Activated effector memory CD4-positive, alpha-beta T cell treated with anti-CD3 and anti-CD28 coated beads, Interleukin-2, amount 50 U/mL, for 16 hours (primary cell): ENCODE results near the gene TICAM1.
A peak's percentile ranks its signal among the peaks of the same experiment; 100 is the strongest.
"Not testable (repeated sequence)": the region's sequence is repeated elsewhere in the genome, so short reads cannot be mapped to it uniquely, and the experiment has no call there.

ENCODE experiments used
- DNase-seq: peaks from one replicate; pipeline ENCODE4 v3.0.0-alpha.2; 2020

The TICAM1 gene

DNA sequence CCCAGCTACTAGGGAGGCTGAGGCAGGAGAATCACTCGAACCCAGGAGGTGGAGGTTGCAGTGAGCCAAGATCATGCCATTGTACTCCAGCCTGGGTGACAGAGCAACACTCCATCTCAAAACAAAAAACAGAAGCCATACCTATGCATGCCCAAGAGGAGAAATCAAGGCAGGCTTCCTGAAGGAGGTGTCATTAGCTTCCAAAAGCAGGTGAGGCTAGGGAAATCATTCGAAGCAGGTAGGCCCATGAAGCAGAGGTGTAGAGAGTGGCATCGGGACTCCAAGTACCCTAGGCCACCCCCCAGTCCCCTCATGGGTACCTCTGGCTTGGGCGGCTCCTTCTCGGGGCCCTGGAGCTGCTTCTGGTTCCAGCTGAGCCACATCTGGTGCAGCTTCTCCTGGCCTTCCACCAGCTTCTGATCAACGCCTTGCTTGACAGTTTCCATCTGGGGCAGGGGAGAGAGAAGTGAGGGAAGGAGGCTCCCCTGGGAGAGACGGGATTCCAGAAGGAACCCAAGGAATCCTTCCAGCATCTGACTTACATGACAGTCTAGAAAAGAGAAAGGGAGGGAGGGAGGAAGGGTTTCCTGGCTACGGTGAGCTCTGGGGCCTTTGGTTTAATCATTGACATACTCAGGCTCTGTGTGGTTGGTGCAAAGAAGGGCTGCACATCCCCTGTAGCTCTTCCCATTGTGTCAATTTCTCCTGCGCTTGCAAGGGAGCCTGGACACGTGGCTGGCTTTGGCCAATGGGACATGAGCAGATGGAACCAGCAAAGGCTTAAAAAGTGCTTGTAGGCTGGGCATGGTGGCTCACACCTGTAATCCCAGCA lies 13.1 kb upstream of the TICAM1 start:
- DNase-seq = no peak

DNA sequence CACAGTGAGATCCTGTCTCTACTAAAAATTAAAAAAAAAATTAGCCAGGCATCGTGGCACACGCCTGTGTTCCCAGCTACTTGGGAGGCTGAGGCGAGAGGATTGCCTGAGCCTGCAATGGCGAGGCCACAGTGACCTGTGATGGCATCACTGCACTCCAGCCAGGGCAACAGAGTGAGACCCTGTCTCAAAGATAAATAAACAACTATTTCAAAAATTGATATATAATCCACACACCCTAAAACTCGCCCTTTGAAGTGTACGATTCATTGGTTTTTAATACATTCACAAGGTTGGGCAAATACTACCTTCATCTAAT lies 12.1 kb upstream of the TICAM1 start:
- no peak for DNase-seq

DNA sequence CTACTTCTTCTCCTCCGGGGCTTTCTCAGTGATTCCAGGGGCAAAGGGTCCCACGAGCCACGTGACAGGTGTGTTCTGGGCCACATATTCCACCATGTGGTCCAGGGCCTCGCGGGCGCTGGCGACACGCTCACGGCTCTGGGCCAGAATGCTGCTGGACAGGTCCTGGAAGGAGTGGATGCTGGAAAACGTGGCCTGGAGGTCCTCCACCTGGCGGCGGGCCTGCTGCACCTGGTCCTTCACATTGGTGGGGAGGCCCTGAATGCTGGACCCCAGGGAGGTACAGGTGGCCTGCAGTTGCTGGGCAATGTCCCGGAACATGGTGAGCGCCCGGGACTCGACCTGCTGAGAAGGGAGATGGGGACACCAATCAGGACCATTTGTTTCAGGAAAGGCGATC lies 7.7 kb upstream of the TICAM1 start:
- no peak for DNase-seq

DNA sequence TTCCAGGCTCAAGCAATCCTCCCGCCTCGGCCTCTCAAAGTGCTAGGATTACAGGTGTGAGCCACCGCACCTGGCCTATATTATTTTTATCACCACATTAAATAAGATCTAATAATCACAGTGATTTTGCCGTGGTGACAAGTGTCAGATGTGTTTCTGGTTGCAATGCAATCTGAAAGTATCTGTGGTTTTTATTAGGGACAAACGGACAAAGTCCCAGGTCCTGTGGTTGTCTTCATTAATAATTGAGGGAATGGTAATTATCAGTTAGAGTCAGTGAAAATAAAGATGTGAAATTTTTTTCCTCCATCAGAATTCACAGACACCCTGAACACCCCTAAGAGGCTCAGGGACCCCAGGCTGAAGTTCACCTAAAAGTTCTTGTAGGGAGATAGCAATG lies 1.3 kb upstream of the TICAM1 start:
- no peak for DNase-seq

DNA sequence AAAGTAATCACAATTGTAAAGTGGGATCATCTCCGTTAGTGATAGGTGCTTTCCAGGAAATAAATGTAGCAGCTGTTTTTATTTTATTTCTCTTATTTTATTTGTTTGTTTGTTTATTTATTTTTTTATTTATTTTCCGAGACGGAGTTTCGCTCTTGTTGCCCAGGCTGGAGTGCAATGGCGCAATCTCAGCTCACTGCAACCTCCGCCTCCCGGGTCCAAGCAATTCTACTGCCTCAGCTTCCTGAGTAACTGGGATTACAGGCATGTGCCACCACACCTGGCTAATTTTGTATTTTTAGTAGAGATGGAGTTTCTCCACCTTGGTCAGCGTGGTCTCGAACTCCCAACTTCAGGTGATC lies 448 bp upstream of the TICAM1 start:
- DNase-seq = not testable (repeated sequence)

DNA sequence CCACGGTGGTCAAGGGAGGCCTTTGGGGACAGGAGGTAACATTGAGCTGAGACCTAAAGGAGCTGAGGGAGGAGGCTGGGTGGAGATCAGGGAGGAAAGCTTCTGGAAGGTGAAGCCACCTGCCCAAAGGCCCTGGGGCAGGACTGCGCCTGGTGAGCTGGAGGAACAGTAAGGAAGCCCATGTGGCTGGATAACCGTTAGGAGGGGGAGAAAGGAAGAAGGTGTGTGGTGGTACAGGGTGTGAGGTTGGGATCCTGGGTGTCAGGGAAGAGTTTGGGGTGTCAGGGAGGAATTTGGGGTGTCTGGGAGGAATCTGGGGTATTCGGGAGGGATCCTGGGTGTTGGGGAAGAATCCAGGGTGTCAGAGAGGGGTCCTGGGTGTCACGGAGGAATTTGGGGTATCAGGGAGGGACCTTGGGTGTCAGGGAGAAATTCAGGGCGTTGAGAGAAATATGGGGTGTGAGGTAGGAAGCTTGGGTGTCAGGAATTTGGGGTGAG lies 695 bp downstream of the TICAM1 start:
- DNase-seq = no peak

DNA sequence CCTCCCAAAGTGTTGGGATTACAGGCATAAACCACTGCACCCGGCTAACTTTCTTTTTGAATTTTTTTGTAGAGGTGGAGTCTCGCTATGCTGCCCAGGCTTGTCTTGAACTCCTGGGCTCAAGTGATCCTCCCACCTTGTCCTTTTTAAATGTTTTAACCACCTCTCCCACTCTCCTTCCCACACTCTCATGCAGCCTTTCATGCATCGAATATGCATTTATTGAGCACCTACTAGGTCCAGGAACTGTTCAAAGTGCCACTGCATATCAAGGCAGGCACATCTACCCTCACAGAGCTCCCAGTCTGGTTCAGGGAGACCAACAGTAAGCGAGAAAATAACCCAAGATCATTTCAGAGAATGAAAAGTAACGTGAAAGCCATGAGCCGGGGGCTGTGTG lies 1.2 kb downstream of the TICAM1 start:
- no peak for DNase-seq

DNA sequence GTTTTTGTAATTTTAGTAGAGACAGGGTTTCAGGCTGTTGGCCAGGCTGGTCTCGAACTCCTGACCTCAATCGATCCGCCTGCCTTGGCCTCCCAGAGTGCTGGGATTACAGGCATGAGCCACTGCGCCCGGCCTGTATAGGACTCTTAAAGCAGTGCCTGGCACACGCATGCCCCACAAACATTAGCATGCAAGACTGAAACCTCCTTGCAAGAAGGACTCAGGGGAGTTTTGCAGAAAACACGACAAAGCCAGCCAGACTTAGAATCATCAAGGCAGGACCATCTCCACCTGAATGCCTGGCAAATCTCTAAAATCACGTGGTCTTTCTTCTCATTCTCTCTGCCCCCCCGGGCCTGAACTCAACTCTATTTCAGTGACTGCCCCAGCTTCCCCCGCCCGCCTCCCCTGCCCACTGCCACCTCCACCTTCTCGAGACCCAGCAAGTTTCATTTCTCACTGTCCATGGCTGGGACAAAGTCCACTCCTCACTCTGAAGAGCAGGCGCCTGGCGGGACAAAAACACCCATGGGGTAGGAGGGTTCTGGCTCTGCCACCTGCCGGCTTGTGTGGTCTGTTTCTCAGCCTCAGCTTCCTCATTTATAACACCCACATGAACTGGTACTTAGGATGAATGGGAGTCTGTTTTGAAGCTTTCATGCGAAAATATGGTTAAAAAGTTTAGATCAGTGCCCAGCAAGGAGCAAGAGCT lies 2.4 kb downstream of the TICAM1 start:
- DNase-seq = no peak

DNA sequence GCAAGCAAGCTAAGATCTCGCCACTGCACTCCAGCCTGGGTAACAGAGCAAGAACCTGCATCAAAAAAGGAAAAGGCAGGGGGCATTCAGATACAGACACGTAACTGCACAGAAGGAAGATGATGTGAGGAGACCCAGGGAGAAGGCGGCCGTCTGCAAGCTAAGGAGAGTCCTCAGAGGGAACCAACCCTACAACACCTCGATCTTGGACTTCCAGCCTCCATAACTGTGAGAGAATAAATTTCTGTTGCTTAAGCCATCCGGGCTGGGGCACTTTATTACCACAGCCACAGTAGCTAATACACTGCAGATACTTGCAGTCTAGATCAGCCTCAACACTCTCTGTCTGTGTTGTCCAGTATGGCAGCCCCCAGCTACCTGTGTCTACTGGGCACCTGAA lies 7.9 kb downstream of the TICAM1 start:
- DNase-seq = no peak

DNA sequence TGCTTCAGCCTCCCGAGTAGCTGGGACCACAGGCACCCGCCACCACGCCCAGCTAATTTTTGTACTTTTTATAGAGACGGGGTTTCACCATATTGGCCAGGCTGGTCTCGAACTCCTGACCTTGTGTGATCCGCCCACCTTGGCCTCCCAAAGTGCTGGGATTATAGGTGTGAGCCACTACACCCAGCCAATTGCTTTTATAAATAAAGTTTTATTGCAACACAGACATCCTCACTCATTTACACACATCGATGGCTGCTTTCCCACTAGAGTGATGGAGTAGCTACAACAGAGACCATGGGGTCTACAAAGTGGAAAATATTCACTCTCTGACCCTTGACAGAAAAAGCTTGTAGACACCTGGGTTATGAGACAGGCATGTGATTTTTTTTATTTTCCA lies 9.2 kb downstream of the TICAM1 start:
- DNase-seq = not testable (repeated sequence)

DNA sequence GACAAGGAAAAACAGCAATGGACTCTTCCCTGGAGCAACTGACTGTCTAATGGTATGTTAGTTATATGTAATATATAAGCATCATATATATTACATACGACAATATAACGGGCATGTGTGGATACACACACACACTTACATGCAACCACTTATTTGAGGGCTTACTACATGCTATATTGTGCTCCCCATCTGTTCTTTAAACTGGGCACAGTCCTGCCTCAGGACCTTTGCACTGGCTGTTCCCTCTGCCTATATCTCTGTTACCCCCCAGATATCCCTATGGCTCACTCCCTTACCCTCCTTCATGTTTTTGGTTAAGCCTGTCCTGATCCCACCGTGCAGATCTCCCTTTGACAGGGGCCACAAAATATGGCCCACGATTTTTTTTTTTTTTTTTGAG lies 10.2 kb downstream of the TICAM1 start:
- DNase-seq = no peak

DNA sequence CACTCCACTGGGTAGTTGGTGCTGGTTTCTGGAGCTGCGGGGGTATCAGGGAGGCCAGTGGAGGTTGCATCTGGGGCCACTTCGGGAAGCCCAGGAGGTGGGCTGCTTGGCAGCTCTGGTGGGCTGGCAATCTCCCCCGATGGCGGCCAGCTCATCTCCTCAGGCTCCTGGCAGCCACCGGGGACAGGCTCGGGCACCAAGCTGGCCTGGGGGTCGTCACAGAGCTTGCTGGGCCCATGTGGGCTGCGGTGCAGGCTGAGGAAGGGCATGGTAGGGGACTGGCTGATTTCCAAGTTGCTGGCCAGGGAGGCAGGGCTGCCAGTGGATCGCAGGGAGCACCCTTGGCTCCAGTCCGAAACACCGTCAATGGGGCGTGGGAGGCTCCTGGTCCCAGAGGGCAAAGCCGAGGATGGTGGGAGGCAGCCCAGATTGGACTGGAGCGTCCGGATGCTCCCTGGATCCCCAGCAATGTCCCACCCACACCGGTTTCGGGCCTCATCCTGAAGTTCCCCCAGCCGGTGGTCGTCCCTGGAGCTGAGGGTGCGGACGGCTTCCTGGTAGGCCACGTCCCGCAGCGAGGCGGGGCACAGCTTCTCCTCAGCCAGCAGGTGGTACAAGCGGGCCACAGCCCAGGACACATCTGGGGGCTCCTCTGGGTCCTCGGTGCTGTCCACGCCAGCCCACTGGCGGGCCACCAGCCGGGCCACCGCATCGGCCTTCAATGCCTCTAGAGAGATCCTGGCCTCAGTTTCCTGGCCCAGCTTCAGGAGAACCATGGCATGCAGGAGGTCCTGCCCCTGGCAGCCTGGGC lies 13.8 kb downstream of the TICAM1 start:
- no peak for DNase-seq

DNA sequence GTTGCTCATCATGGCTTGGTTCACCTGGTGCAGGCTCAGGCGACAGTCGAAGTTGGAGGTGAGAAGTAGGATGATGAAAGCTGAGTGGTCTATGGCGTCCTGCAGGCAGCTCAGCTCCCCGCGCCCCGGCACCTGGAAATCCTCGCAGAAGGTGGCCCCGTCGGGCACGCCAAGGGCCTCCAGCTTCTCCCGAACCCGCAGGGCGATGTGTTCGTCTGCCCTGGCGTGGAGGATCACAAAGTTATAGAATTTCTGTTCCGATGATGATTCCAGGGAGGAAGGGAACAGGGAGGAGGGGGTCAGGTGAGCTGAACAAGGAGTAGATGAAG lies 14.6 kb downstream of the TICAM1 start:
- DNase-seq = no peak

DNA sequence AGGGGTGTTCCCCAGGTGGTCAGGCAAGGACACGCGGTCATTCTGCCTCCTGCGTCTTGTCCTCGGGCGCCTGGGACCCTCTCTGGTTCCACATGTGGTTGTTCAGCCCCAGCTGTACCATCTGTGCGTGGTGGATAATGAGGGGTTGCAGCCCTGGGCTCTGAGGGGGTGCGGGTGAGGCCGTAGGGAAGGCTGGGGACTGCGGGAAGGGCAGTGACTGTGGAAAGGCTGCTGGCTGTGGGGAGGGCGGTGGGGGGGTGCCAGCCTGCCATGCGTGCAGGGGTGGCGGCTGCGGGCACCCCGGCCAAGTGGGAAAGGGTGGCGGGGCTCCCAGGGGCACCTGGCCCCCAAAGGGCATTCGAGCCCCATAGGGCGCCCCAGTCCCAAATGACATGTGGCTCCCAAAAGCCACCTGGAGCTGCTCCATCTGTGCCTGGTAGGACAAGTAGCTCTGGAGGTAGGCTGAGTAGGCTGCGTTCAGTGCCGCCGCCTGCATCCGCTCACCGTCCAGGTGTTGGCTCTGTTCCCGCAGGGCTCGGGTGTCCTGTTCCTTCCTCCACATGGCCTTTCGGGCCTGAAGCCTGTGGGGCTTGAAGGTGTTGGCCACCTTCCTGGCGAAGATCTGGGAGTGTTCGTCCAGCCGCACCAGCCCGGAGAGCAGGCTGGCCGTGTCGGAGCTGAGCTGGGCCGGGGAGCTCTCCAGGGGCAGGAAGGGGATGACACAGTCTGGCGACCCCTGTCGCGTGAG lies 15.1 kb downstream of the TICAM1 start:
- no peak for DNase-seq

DNA sequence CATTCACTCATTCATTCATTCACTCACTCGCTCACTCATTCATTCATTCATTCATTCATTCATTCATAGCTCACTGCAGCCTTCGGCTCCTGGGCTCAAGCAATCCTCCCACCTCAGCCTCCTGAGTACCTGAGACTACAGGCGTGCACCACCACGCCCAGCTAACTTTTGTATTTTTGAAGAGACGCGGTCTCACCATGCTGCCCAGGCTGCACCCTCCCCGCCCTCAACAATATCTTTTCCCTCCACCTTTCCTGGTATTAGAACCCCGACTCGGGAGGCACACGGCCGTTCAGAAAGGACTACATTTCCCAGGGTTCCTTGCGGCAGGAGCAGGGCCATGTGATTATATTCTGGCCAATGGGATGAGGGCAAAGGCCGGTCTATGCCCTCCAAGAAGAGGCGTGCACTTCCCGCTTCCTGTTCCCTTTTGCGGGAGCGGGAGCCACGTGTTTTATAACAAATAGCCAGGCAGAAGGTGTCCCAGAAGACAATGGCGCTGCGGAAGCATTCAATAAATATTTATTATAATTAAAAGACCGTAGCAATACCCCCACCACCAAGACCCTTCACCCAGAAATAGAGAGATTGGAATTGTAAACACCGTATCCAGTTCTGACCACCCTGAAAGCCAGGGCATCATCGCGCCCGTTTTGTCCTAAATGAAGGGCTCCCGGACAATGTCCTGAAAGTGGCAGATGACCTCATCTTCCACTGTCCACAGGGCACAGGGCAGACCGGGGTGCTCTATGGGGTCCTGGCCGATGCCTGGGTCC lies 15.9 kb downstream of the TICAM1 start:
- DNase-seq = peak; percentile 89

DNA sequence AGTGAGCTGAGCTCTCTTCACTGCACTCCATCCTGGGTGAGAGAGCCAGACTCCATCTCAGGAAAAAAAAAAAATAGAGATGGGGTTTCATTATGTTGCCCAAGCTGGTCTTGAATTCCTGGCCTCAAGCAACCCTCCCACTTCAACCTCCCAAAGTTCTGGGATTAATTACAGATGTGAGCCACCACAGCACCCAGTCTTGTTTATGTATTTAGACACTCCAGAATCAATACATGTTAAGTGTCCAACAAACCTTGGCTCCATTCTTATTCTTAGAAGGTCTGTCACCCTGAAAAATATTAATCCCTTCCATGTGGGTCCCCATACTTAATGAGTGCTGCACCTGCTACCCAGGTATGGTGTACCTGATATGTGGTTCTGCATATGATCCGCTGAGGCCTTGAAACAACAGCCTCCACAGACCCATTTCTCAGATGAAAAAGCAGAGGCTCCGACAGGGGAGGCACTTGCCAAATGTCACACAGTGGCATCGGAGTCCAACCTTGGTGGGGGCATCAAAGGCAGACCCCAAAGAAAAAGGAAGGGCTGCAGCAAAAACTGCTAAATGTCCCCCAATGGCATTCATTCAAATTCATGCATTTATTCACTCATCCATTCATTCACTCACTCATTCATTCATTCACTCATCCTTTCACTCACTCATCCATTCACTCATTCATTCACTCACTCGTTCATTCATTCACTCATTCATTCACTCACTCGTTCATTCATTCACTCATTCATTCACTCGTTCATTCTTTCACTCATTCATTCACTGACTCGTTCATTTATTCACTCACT lies 16.7 kb downstream of the TICAM1 start:
- DNase-seq = no peak

DNA sequence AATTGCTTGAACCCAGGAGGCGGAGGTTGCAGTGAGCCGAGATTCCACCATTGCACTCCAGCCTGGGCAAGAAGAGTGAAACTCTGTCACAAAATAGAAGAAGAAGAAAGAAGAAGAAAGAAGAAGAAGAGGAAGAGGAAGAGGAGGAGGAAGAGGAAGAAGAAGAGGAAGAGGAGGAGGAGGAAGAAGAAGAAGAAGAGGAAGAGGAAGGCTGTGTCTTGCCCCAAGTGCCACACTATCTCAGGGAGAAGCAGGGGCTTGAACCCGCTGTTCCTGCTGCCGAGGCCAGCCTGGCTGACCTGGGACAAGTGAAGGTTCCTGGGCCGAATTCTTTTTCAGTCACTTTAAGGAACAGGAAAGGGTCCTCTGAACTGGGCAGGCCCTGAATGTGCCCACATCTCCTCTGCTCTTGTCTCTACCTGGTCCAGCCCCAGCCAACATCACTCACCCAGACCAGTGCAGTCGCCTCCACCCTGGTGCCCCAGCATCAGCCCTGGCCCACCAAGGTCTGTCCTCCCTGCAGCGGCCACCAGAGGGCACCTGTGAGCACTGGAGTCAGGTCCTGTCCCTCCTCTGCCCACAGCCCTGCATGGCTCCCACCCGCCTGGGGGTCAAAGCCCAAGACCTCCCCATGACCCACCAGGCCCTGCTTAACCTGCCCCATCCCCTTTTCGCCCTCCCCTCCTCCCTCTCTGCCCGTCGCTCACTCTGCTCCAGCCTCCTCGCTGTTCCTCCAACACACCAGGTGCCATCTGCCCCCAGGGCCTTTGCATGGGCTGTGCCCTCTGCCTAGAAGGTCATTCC lies 20.0 kb downstream of the TICAM1 start:
- peak; percentile 96 for DNase-seq

DNA sequence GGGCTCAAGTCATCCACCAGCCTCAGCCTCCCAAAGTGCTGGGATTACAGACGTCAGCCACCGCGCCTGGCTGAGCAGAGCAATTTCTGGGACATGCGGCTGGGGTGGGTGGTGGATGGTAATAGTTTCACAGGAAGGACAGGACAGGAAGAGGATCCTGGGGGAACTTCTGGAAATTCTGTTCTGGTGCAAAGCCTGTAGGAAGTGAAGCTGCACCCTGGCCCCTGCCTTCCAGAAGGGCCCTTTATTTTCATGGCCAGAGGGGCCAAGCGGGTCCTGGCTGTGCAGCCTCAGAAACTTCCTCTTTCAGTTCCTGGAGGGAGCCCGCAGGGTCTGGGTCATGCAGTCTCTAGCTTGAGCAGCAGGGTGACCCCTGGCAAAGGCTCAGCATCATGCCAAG lies 24.3 kb downstream of the TICAM1 start:
- no peak for DNase-seq

DNA sequence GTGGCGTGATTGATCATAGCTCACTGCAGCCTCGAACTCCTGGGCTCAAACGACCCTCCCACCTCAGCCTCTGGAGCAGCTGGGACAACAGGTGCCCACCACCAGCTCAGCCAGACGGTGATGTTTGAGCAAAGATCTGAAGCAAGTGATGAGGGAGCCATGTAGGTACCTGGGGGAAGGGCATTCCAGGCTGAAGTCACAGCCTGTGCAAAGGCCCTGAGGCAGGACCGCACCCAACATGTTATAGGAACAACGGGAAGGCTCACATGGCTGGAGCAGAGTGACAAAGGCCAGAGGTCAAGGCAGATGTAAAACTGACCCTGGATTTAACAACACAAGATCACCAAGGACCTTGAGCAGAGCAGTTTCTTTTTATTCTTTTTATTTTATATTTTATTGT lies 25.1 kb downstream of the TICAM1 start:
- no peak for DNase-seq

DNA sequence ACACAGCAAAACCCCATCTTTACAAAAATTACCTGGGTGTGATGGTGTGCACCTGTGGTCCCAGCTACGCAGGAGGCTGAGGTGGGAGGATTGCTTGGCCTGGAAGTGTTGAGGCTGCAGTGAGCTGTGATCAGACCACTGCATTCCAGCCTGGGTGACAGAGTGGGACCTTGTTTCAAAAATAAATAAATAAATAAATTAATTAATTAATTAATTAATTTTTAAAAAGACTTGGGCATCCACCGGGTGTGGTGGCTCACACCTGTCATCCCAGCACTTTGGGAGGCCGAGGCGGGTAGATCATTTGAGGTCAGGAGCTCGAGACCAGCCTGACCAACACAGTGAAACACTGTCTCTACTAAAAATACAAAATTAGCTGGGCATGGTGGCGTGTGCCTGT lies 26.4 kb downstream of the TICAM1 start:
- DNase-seq = not testable (repeated sequence)
